HepG2 (cell line): Measurements from ENCODE around the gene ITGB2. TPM values are rescaled to one million over a fixed set of nuclear protein-coding genes. Genes with fewer than 3 reads are reported as not detected.
A peak's percentile ranks its signal among the peaks of the same experiment; 100 is the strongest.

Experiments used
- BRF2 ChIP-seq: sonication (generic); formaldehyde crosslinking; IDR thresholded peaks from 2 replicates; pipeline ENCODE4 v1.8.1; 2022; ENCODE audit warnings: mild to moderate bottlenecking, missing genetic modification reagents
- CTCF ChIP-seq: sonication (generic); formaldehyde crosslinking; IDR thresholded peaks from 2 replicates; pipeline ENCODE4 v1.5.0; 2020; ENCODE audit warnings: mild to moderate bottlenecking, missing genetic modification reagents, moderate library complexity
- DZIP1 ChIP-seq: sonication (generic); formaldehyde crosslinking; IDR thresholded peaks from 2 replicates; pipeline ENCODE4 v1.5.0; 2020; ENCODE audit warnings: mild to moderate bottlenecking, missing genetic modification reagents
- FOXK1 ChIP-seq: sonication (generic); formaldehyde crosslinking; IDR thresholded peaks from 2 replicates; pipeline ENCODE4 v1.4.0; 2020; ENCODE audit warnings: low read depth, missing genetic modification reagents, borderline replicate concordance
- FOXO1 ChIP-seq: sonication (generic); formaldehyde crosslinking; IDR thresholded peaks from 2 replicates; pipeline ENCODE4 v1.4.0; 2020; ENCODE audit warnings: missing genetic modification reagents
- KLF9 ChIP-seq: IDR thresholded peaks from 2 replicates; pipeline ENCODE4 v1.6.1; 2016; ENCODE audit warnings: low read depth
- MED1 ChIP-seq: sonication (generic); formaldehyde crosslinking; IDR thresholded peaks from 2 replicates; pipeline ENCODE4 v1.4.0; 2020; ENCODE audit warnings: missing genetic modification reagents
- NR1H2 ChIP-seq: sonication (generic); formaldehyde crosslinking; IDR thresholded peaks from 2 replicates; pipeline ENCODE4 v1.8.1; 2022; ENCODE audit warnings: low read depth, missing genetic modification reagents, borderline replicate concordance
- REL ChIP-seq: sonication (generic); formaldehyde crosslinking; conservative IDR thresholded peaks from 2 replicates; pipeline ENCODE4 v1.8.0; 2022; ENCODE audit warnings: mild to moderate bottlenecking, missing genetic modification reagents, moderate library complexity
- SMC3 ChIP-seq: IDR thresholded peaks from 2 replicates; pipeline ENCODE4 v1.6.1; 2011; ENCODE audit warnings: low read length, improper control_type of control experiment
- STAT6 ChIP-seq: sonication (generic); formaldehyde crosslinking; IDR thresholded peaks from 2 replicates; pipeline ENCODE4 v1.4.0; 2020; ENCODE audit warnings: missing genetic modification reagents, mild to moderate bottlenecking, borderline replicate concordance
- YEATS4 ChIP-seq: sonication (generic); formaldehyde crosslinking; IDR thresholded peaks from 2 replicates; pipeline ENCODE4 v1.4.0; 2020; ENCODE audit warnings: missing genetic modification reagents, borderline replicate concordance
- ZFX ChIP-seq: sonication (generic); formaldehyde crosslinking; IDR thresholded peaks from 2 replicates; pipeline ENCODE4 v1.4.0; 2020; ENCODE audit warnings: mild to moderate bottlenecking, low read depth, missing genetic modification reagents, moderate library complexity
- ZNF256 ChIP-seq: sonication (generic); formaldehyde crosslinking; conservative IDR thresholded peaks from 2 replicates; pipeline ENCODE4 v1.4.0; 2020; ENCODE audit warnings: missing genetic modification reagents
- ZNF3 ChIP-seq: IDR thresholded peaks from 2 replicates; pipeline ENCODE4 v1.7.0; 2017; ENCODE audit warnings: inconsistent platforms
- ZNF510 ChIP-seq: sonication (generic); formaldehyde crosslinking; IDR thresholded peaks from 2 replicates; pipeline ENCODE4 v1.4.0; 2020; ENCODE audit warnings: low read depth, mild to moderate bottlenecking, missing genetic modification reagents
- ZNF790 ChIP-seq: sonication (generic); formaldehyde crosslinking; IDR thresholded peaks from 2 replicates; pipeline ENCODE4 v1.8.0; 2022; ENCODE audit warnings: missing genetic modification reagents, mild to moderate bottlenecking, borderline replicate concordance
- polyA plus RNA-seq, 8 experiments: library from polyadenylated mRNA; depleted of rRNA in 3 of 8; stranded (reverse) in 7 of 8; unstranded in 1 of 8; fragments of >200 nt; fragmentation: Illumina TruSeq in 4 of 8; extraction: Trizol in 4 of 8; gene quantifications; 2 replicates each; pipeline versions ENCODE4 v1.2.1 to v1.2.3, GENCODE V29; 2011 to 2016; ENCODE audit warnings: low read depth in 4 of 8, missing spikeins in 1 of 8, mixed read lengths in 1 of 8; ENCODE audit not compliant: insufficient read depth in 1 of 8
- total RNA-seq, 5 experiments: library from RNA; depleted of rRNA; stranded (reverse); fragments of >200 nt; fragmentation: Illumina TruSeq; extraction: Trizol; gene quantifications; 2 replicates each; pipeline ENCODE4 v1.2.3, GENCODE V29; 2016; ENCODE audit warnings: low read depth in 1 of 5
- TF ChIP-seq, protein P1 (sequence below): sonication (generic); formaldehyde crosslinking; IDR thresholded peaks from 2 replicates; pipeline ENCODE4 v1.4.0; 2020; ENCODE audit warnings: missing genetic modification reagents, borderline replicate concordance

The ITGB2 gene
- total and polyA plus RNA-seq, 2 of the 13 experiments (the other 11 are each of a cell fraction or from before 2014, with no cell fraction given) = 4.2 to 18.0 TPM

DNA sequence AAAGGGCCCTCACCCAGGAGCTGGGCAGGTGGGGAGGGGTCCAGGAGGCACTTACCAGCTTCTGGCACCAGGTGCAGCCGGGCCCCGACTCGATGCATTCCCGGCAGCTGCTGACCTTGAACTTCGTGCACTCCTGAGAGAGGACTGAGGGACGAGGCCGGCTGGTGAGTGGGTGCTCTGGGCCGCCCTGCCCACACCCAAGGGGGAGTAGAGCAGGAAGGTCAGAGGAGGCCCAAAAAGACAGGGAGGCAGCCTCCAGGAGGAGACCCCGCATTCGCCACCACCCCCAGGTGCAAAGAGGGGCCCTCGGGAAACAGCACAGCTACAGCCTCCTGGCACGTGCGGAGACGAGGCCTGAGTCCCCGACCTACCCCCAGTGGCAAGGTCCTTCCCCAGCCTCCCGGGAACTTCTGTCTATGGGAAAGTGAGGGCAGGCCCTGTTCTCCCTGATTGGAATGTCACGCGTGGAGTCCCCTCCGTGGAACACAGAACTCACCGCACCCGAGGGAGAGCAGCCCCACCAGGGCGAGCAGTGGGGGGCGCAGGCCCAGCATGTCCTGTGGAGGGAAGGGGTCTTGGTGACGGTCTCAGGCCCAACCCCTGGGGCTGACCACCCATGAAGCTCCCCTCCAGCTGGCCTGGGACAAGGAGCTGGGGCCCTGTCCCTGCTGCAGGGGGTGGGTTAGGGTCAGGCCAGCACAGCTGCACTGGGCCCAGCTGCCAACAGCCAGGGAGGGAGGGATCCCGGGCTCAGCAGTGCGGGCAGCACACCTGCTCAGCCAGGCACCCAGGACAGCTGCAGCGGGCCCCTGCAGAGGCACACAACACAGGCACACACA is 10.3 kb downstream of the ITGB2 start (continued):
- TF ChIP-seq STAT6 (CRISPR knock-in tag) (no peak), CTCF (0 out of 2 replicates have a peak, but pooled peaks have one; percentile 4), ZNF790 (CRISPR knock-in tag) (no peak), FOXO1 (CRISPR knock-in tag) (peak; percentile 12; the same call in 1 of the 2 replicates), FOXK1 (CRISPR knock-in tag) (0 out of 2 replicates have a peak, but pooled peaks have one; percentile 20), NR1H2 (no peak), REL (CRISPR knock-in tag) (no peak), ZNF3 (no peak), YEATS4 (CRISPR knock-in tag) (no peak), ZFX (CRISPR knock-in tag) (peak; percentile 55), ZNF510 (CRISPR knock-in tag) (no peak), DZIP1 (no peak), KLF9 (CRISPR knock-in tag) (no peak), BRF2 (CRISPR knock-in tag) (no peak), SMC3 (no peak), MED1 (peak; percentile 63), ZNF256 (CRISPR knock-in tag) (no peak)
- TF ChIP-seq, protein P1, sequence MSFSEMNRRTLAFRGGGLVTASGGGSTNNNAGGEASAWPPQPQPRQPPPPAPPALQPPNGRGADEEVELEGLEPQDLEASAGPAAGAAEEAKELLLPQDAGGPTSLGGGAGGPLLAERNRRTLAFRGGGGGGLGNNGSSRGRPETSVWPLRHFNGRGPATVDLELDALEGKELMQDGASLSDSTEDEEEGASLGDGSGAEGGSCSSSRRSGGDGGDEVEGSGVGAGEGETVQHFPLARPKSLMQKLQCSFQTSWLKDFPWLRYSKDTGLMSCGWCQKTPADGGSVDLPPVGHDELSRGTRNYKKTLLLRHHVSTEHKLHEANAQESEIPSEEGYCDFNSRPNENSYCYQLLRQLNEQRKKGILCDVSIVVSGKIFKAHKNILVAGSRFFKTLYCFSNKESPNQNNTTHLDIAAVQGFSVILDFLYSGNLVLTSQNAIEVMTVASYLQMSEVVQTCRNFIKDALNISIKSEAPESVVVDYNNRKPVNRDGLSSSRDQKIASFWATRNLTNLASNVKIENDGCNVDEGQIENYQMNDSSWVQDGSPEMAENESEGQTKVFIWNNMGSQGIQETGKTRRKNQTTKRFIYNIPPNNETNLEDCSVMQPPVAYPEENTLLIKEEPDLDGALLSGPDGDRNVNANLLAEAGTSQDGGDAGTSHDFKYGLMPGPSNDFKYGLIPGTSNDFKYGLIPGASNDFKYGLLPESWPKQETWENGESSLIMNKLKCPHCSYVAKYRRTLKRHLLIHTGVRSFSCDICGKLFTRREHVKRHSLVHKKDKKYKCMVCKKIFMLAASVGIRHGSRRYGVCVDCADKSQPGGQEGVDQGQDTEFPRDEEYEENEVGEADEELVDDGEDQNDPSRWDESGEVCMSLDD (CRISPR knock-in tag) = no peak
